ENCODE results near the gene CD151.

Gene CD151

DNA sequence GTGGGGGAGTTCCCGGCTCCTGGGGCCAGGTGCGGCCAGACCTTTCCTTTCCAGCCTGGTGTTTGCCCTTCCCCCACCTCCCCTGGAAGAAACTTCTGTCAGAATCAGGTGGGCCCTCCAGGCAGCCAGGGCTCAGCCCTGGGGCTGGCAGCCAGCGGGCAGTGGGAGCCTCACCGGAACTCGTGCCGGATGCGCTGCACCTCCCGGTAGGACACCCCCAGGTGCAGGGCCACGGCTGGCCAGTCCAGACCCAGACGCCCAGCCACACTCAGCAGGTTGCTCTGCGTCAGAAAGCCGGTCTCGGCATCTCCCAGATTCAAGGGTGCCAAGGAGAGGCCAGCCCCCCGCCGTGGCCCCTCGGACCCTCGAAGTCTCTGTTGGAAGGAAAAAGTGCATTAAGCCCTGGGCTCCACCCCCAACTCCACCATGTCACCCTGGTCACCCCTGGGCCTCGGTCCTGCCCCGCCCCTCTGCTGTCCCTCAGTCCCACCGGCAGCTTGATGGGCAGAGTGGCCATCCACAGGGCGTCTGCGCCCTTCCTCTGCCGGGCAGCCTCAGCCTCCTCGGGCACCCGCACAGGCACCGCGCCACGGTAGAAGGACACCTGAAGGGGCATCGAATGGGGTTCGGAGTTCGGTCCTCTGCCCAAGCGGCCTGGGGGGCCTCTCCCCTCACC is 33.0 kb upstream of the CD151 start:
- TF ChIP-seq CTCF (IDR thresholded peaks at IDR 0.05; ENCODE audit: low read depth, low read length): no peak
- no peak for DNase-seq (ENCODE audit: extremely low read depth, low read depth)

DNA sequence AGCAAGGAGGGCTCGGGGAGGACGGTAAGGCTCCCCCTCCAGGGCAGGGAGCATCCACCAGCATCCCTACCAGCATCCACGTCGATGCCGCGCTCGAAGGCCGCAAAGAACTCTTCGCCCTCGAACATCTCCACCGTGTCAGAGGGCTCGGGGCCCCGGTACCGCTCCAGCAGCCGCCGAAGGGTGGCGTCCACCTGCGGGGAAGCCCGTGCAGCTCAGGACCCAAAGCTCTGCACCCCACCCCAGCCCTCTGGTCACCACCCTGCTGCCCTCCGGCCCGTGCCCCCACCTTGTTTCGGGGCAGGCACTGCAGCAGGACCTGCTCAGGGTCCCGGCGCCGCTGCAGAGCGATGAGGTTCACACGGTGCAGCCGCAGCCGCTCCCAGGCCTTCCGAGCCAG is 32.3 kb upstream of the CD151 start:
- no peak for DNase-seq (ENCODE audit: extremely low read depth, low read depth)
- TF ChIP-seq CTCF (IDR thresholded peaks at IDR 0.05; ENCODE audit: low read depth, low read length): no peak

DNA sequence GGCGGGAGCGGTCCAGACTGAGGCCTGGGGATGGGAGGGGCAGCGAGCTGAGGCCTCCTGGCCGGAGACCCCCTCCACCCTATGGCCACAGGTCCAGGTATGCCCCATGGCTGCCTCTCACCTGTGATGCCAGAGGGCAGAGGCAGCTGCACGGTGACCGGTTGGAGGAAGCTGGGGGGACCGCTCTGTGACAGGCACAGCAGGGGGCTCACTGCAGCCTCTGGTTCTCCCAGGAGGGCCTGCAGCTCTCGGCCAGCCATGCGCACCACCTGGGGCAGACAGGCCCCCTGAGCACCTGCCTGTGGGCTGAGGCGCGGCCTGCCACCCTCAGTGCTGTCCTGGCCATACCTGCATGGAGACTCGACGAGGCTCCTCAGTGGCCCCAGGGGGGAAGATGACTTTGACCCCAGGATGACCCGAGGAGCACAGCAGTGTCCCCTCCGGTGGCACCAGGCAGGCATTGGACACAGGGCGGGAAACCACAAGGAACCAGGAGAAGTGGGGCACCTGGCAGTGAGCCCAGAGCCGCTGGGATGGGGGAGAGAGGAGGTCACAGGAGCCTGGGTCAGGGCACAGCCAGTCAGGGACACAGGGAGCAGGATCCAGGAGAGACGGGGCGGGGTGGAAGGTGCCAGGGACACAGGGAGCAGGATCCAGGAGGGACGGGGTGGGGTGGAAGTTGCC is 31.5 kb upstream of the CD151 start:
- no peak for TF ChIP-seq CTCF (IDR thresholded peaks at IDR 0.05; ENCODE audit: low read depth, low read length)
- no peak for DNase-seq (ENCODE audit: extremely low read depth, low read depth)

- no peak for DNase-seq (ENCODE audit: extremely low read depth, low read depth)
- TF ChIP-seq CTCF (IDR thresholded peaks at IDR 0.05; ENCODE audit: low read depth, low read length): no peak
Measured at GRCh38 chr11:802018-802617, 30.6 kb upstream of the CD151 start.

- no peak for DNase-seq (ENCODE audit: extremely low read depth, low read depth)
- no peak for TF ChIP-seq CTCF (IDR thresholded peaks at IDR 0.05; ENCODE audit: low read depth, low read length)
Measured at GRCh38 chr11:802693-803466, 29.9 kb upstream of the CD151 start.

GRCh38 chr11:803467-803742 is 29.3 kb upstream of the CD151 start:
- no peak for TF ChIP-seq CTCF (IDR thresholded peaks at IDR 0.05; ENCODE audit: low read depth, low read length)
- DNase-seq (ENCODE audit: extremely low read depth, low read depth): no peak
